Naive B cell (primary cell): Measurements from ENCODE around the gene TOB1. TPM values are rescaled to one million over a fixed set of nuclear protein-coding genes. Genes with fewer than 3 reads are reported as not detected.
"Not testable (repeated sequence)": the region's sequence is repeated elsewhere in the genome, so short reads cannot be mapped to it uniquely, and the experiment has no call there.

Experiments used
- ATAC-seq, 2 donors: fragments of 150-1000 bp; cut with Tn5 transposase; 2 replicates each; pipeline ENCODE4 v1.10.0; 2021; ENCODE audit warnings: low read depth in 2 of 2, mild to moderate bottlenecking in 2 of 2, moderate library complexity in 2 of 2
- DNase-seq: peaks from one replicate; pipeline ENCODE4 v3.0.0; 2022
- H3K27ac Mint-ChIP-seq, 6 donors: one replicate each; pipeline ENCODE4 v1.8.0; 2020 to 2022; ENCODE audit warnings: mild to moderate bottlenecking in 6 of 6, mixed read lengths in 6 of 6, moderate library complexity in 5 of 6, inconsistent platforms in 2 of 6
- H3K27me3 Mint-ChIP-seq, 3 donors: one replicate each; pipeline ENCODE4 v1.8.0; 2021 to 2022; ENCODE audit warnings: mixed read lengths in 3 of 3, mild to moderate bottlenecking in 1 of 3
- H3K36me3 Mint-ChIP-seq, 2 donors: one replicate each; pipeline ENCODE4 v1.8.0; 2020 to 2022; ENCODE audit warnings: mixed read lengths in 2 of 2, inconsistent platforms in 1 of 2, mild to moderate bottlenecking in 1 of 2
- H3K4me1 Mint-ChIP-seq, 3 donors: one replicate each; pipeline ENCODE4 v1.8.0; 2020 to 2022; ENCODE audit warnings: mixed read lengths in 3 of 3, inconsistent platforms in 1 of 3, mild to moderate bottlenecking in 1 of 3, moderate library complexity in 1 of 3
- H3K4me3 Mint-ChIP-seq, 8 donors: one replicate each; pipeline ENCODE4 v1.8.0; 2020 to 2022; ENCODE audit warnings: mild to moderate bottlenecking in 8 of 8, mixed read lengths in 8 of 8, moderate library complexity in 8 of 8, inconsistent platforms in 2 of 8
- H3K9me3 Mint-ChIP-seq, 7 donors: one replicate each; pipeline ENCODE4 v1.8.0; 2020 to 2022; ENCODE audit warnings: mixed read lengths in 7 of 7, mild to moderate bottlenecking in 5 of 7, inconsistent platforms in 2 of 7, moderate library complexity in 1 of 7
- polyA plus RNA-seq, 6 donors: library from polyadenylated mRNA; unstranded; fragments of 300-500 nt; fragmentation: Illumina TruSeq; gene quantifications; one replicate each; pipeline ENCODE4 v1.2.3, GENCODE V29; 2021; ENCODE audit warnings: low read depth in 6 of 6

TOB1 gene
- polyA plus RNA-seq, 6 donors from 2014 or later = 1.9 to 14.2 (median 9.3) TPM

DNA sequence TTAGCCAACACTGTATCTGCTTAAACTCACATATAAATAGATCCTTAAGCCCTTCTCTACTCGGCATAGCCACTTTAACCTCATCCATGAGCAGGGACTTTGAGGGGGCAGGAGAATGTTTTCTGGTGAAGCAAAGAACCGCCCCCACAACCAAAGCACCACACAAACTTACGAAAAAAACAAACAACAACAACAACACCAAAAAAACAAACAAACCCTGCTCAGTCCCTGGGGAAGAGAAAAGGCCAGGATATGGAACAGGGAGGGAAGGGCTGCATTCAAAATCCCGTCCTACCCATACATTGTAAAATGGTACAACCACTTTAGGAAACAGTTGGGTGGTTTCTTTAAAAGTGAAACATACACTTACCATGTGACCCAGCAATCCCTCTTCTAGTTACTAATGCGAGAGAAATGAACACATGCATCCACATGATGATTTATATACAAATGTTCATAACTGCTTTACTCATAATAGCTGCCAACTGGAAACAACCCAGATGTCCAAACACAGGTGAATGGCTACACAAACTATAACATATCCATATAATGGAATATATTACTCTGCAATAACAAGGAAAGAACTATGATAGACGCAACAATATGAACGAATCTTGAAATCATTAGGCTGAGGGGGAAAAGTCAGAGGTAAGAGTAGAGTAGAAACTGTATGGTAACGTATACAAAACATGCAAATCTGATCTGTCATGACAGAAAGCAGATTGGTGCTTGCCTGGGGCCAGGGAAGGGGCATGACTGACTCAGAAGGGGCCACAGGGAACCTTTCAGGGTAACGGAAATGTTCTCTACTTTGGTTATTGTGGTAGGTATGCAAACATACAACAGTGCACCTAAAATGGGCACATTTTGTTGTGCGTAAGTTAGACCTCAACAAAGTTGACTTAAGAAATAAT lies 37.7 kb upstream of the TOB1 start:
- peaks cover 0 to 2% (median 0%) of the 10 kb centered on the region in 7 donors for H3K9me3 Mint-ChIP-seq
- no peaks in the 10 kb centered on the region for H3K36me3 Mint-ChIP-seq
- ATAC-seq (peak in 1 of 2 donors; percentile 35), DNase-seq (no peak)
- H3K27ac Mint-ChIP-seq = no peak overlapping the region
- no peaks in the 10 kb centered on the region for H3K27me3 Mint-ChIP-seq
- peaks cover 0 to 6% (median 0%) of the 10 kb centered on the region in 3 donors for H3K4me1 Mint-ChIP-seq
- no peak overlapping the region for H3K4me3 Mint-ChIP-seq

DNA sequence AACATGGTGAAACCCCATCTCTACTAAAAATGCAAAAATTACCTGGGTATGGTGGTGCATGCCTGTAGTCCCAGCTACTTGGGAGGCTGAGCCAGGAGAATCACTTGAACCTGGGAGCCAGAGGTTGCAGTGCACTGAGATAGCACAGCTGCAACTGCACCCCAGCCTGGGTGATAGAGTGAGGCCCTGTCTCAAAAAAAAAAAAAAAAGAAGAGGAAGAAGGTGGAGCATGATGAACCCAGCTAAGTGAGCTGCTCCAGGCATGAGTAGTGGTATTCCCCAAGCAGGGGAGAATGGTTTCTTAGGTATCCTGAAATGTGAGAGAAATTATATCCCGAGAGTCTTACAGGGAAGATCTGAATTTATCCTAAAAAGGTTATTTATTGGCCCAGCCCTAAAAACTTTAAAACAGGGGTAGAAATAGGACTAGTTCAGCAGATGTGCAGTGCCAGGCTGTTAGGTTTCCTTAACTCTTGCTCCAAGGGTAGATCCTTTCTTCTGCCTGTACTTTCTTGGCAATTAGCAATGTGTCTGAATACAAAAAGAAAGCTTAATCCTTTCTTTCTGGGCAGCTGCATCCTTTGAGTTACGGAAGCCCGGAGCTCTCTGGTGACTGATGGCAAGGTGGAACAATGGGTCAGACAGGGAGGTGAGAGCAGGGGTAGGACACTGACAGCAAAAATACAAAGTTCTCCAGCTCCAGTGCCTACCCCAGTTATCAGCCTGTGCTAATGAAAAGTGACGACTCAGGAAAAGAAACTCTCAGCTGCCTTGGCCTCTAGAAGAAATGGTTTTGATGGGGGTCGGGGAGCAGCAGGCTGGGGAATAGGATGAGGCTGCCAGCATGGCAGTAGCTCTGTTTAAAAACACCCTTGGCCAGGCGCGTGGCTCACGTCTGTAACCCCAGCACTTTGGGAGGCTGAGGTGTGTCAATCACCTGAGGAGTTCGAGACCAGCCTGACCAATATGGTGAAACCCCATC lies 36.5 kb upstream of the TOB1 start:
- Mint-ChIP-seq H3K27ac (peak overlapping the region in 3 of 6 donors; percentile 35 to 56 (median 49)), H3K36me3 (no peaks in the 10 kb centered on the region)

GRCh38 chr17:50900383-50900892 lies 34.3 kb upstream of the TOB1 start:
- DNase-seq (no peak), ATAC-seq (no peak)
- no peaks in the 10 kb centered on the region for H3K27me3 Mint-ChIP-seq
- H3K4me1 Mint-ChIP-seq = peaks cover 0 to under 1% (median 0%) of the 10 kb centered on the region in 3 donors
- H3K36me3 Mint-ChIP-seq = no peaks in the 10 kb centered on the region
- H3K4me3 Mint-ChIP-seq = no peak overlapping the region
- no peak overlapping the region for H3K27ac Mint-ChIP-seq
- H3K9me3 Mint-ChIP-seq = no peaks in the 10 kb centered on the region

More for the DNA sequence above, 36.5 kb upstream of the TOB1 start:
- ATAC-seq (no peak), DNase-seq (no peak)
- Mint-ChIP-seq H3K27me3 (no peaks in the 10 kb centered on the region), H3K4me1 (peaks cover 0 to 6% (median 0%) of the 10 kb centered on the region in 3 donors), H3K4me3 (no peak overlapping the region), H3K9me3 (no peaks in the 10 kb centered on the region)

GRCh38 chr17:50899559-50900319 lies 33.6 kb upstream of the TOB1 start:
- H3K36me3 Mint-ChIP-seq = no peaks in the 10 kb centered on the region
- H3K27me3 Mint-ChIP-seq = no peaks in the 10 kb centered on the region
- no peak overlapping the region for H3K27ac Mint-ChIP-seq
- H3K4me3 Mint-ChIP-seq = no peak overlapping the region
- H3K9me3 Mint-ChIP-seq = no peaks in the 10 kb centered on the region
- no peak for DNase-seq
- no peaks in the 10 kb centered on the region for H3K4me1 Mint-ChIP-seq
- ATAC-seq = no peak

GRCh38 chr17:50899005-50899460 lies 32.9 kb upstream of the TOB1 start:
- ATAC-seq = no peak
- Mint-ChIP-seq H3K27me3 (no peaks in the 10 kb centered on the region), H3K4me1 (no peaks in the 10 kb centered on the region), H3K9me3 (no peaks in the 10 kb centered on the region), H3K4me3 (no peak overlapping the region), H3K27ac (no peak overlapping the region), H3K36me3 (no peaks in the 10 kb centered on the region)
- DNase-seq = no peak

GRCh38 chr17:50898369-50899004 lies 32.3 kb upstream of the TOB1 start:
- no peak for ATAC-seq
- DNase-seq = no peak

GRCh38 chr17:50894513-50894912 lies 28.4 kb upstream of the TOB1 start:
- H3K4me1 Mint-ChIP-seq, H3K4me3 Mint-ChIP-seq, ATAC-seq, H3K36me3 Mint-ChIP-seq, H3K9me3 Mint-ChIP-seq, H3K27me3 Mint-ChIP-seq, DNase-seq, H3K27ac Mint-ChIP-seq: not testable (repeated sequence)

More at GRCh38 chr17:50898369-50899004, 32.3 kb upstream of the TOB1 start:
- Mint-ChIP-seq H3K36me3 (no peaks in the 10 kb centered on the region), H3K27me3 (no peaks in the 10 kb centered on the region), H3K4me3 (no peak overlapping the region), H3K9me3 (no peaks in the 10 kb centered on the region), H3K4me1 (no peaks in the 10 kb centered on the region), H3K27ac (no peak overlapping the region)

GRCh38 chr17:50893183-50893993 lies 27.2 kb upstream of the TOB1 start:
- DNase-seq (no peak), ATAC-seq (no peak)
- Mint-ChIP-seq H3K9me3 (no peaks in the 10 kb centered on the region), H3K4me3 (no peak overlapping the region), H3K4me1 (no peaks in the 10 kb centered on the region), H3K27ac (no peak overlapping the region), H3K36me3 (no peaks in the 10 kb centered on the region), H3K27me3 (no peaks in the 10 kb centered on the region)

DNA sequence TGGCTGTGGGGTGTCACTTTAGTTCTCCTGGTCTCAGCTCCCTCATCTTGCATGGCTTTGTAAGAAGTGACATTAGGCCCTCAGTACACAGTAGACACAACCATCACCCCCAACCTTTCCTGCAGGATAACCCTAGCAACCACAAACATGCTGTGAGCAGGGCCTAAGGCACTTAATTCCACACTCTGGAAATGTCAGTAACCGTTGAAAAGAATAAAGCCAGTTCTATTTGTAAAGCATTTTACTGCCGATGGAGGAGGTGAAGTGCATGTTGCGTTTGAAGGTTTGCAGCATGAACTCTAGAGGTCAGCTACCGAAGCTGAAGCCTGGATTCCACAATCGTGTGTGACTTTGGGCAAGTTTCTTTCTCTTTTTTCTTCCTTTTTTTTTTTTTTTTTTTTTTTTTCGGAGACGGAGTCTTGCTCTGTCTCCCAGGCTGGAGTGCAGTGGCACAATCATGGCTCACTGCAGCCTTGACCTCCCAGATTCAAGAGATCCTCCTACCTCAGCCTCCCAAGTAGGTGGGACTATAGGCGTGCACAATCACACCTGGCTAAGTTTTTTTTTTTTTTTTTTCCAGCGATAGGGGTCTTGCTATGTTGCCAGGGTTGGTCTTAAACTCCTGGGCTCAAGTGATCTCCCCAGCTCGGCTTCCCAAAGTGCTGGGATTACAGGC lies 26.1 kb upstream of the TOB1 start:
- DNase-seq (no peak), ATAC-seq (no peak)
- Mint-ChIP-seq H3K9me3 (no peaks in the 10 kb centered on the region), H3K27me3 (no peaks in the 10 kb centered on the region), H3K36me3 (no peaks in the 10 kb centered on the region), H3K4me3 (no peak overlapping the region), H3K27ac (no peak overlapping the region), H3K4me1 (no peaks in the 10 kb centered on the region)

DNA sequence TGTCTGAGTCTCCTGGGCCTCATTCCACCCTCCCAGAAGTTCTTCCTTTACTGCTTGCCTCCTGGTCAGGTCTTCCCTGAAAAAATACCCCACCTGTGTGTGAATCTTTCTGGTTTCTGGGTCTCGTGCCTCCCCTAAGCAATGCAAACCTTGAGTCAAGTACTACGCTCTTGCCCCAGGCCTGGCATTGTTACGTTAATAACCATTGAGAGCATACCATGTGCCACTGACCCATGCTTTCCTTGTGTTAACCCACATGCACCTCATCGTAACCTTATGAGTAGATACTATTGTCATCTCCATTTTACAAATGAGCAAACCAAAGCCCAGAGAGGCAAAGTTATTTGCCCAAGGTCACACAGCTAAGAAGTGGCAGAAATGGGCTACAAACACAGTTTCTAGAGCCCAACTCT lies 25.4 kb upstream of the TOB1 start:
- ATAC-seq (no peak), DNase-seq (no peak)
- Mint-ChIP-seq H3K27me3 (no peaks in the 10 kb centered on the region), H3K4me1 (no peaks in the 10 kb centered on the region), H3K36me3 (no peaks in the 10 kb centered on the region), H3K4me3 (no peak overlapping the region), H3K9me3 (no peaks in the 10 kb centered on the region), H3K27ac (no peak overlapping the region)

DNA sequence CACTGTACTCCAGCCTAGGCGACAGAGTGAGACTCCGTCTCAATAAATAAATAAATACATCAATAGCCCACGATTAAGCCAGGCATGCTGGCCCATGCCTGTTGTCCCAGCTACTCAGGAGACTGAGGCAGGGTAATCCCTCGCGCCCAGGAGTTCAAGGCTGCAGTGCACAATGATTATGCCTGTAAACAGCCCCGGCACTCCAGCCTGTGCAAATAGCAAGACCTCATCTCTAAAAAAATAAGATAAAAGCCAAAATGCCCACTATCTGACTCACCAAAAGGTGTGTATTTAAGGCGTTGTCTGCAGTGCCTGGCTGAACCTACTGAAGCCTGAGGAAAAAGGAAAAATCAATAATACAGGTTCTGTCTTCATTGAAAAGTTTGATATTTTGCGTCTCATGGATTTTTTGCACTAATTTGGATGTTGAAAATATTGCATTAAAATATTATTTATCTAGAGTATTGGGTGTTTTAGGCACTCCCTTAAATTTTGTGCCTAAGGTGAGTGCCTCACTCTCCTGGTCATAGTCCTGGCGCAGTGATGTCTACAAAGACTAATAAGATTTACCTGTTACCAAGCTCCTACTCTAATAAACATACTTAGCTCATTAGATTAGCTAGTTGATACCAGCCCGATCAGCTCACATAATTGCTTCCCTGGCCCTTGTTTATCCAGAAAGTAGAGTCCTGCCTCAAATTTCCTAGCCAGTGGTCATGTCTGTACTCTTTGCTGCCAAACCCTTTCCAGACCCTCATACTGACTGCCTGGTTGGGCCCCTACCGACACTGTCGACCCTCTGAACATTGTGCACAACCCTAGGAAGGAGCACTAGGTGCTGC lies 24.7 kb upstream of the TOB1 start:
- Mint-ChIP-seq H3K36me3 (no peaks in the 10 kb centered on the region), H3K9me3 (no peaks in the 10 kb centered on the region), H3K4me1 (no peaks in the 10 kb centered on the region), H3K4me3 (no peak overlapping the region), H3K27me3 (no peaks in the 10 kb centered on the region), H3K27ac (peak overlapping the region in 1 of 6 donors; percentile 11)
- ATAC-seq = no peak
- DNase-seq = no peak
